ENCODE data around the gene FANCD2. TPM values are rescaled to one million over a fixed set of nuclear protein-coding genes. Genes with fewer than 3 reads are reported as not detected.
"Not testable (repeated sequence)": the region's sequence is repeated elsewhere in the genome, so short reads cannot be mapped to it uniquely, and the experiment has no call there.

Gene FANCD2
- total RNA-seq, 4 donors from 2014 or later = 4.6 to 38.0 (median 7.7) TPM

- TF ChIP-seq POLR2A (IDR thresholded peaks at IDR 0.05) = no peak
- TF ChIP-seq CTCF (IDR thresholded peaks at IDR 0.05) = no peak
- Histone ChIP-seq H3K27me3 (no peaks in the 10 kb centered on the region), H3K36me3 (no peaks in the 10 kb centered on the region), H3K4me1 (peaks cover 0 to 20% (median 3%) of the 10 kb centered on the region in 4 donors), H3K9me3 (no peaks in the 10 kb centered on the region), H3K4me3 (no peak overlapping the region), H3K27ac (no peak overlapping the region)
- DNase-seq = peak in 1 of 3 donors; percentile 25
Measured at GRCh38 chr3:10006048-10006761, 20.0 kb upstream of the FANCD2 start.

GRCh38 chr3:10006762-10007090 is 19.5 kb upstream of the FANCD2 start:
- H3K36me3 ChIP-seq = no peaks in the 10 kb centered on the region
- H3K27ac ChIP-seq = no peak overlapping the region
- no peaks in the 10 kb centered on the region for H3K9me3 ChIP-seq
- H3K4me3 ChIP-seq = no peak overlapping the region
- TF ChIP-seq CTCF (IDR thresholded peaks at IDR 0.05) = no peak
- no peak for TF ChIP-seq POLR2A (IDR thresholded peaks at IDR 0.05)
- no peaks in the 10 kb centered on the region for H3K27me3 ChIP-seq
- H3K4me1 ChIP-seq = peaks cover 0 to 25% (median 7%) of the 10 kb centered on the region in 4 donors
- DNase-seq = peak in 1 of 3 donors; percentile 13

- H3K36me3 ChIP-seq = no peaks in the 10 kb centered on the region
- no peaks in the 10 kb centered on the region for H3K9me3 ChIP-seq
- peaks cover 0 to 25% (median 7%) of the 10 kb centered on the region in 4 donors for H3K4me1 ChIP-seq
- no peak overlapping the region for H3K27ac ChIP-seq
- H3K27me3 ChIP-seq = no peaks in the 10 kb centered on the region
- H3K4me3 ChIP-seq = no peak overlapping the region
- peak in 1 of 3 donors; percentile 38 for DNase-seq
- TF ChIP-seq CTCF (IDR thresholded peaks at IDR 0.05) (no peak), POLR2A (IDR thresholded peaks at IDR 0.05) (no peak)
Measured at GRCh38 chr3:10007126-10007782, 19.0 kb upstream of the FANCD2 start.

GRCh38 chr3:10008216-10008587 is 18.0 kb upstream of the FANCD2 start:
- not testable (repeated sequence) for H3K9me3 ChIP-seq, H3K27ac ChIP-seq, H3K27me3 ChIP-seq, H3K36me3 ChIP-seq, DNase-seq
- peak overlapping the region in 2 of 4 donors; percentile 50 to 53 for H3K4me3 ChIP-seq
- H3K4me1 ChIP-seq = peaks cover 0 to 25% (median 7%) of the 10 kb centered on the region in 4 donors

GRCh38 chr3:10008588-10009344 is 17.5 kb upstream of the FANCD2 start:
- H3K36me3 ChIP-seq = no peaks in the 10 kb centered on the region
- H3K9me3 ChIP-seq = no peaks in the 10 kb centered on the region
- H3K27ac ChIP-seq = peak overlapping the region; percentile 32 to 61 (median 43)
- peaks cover 0 to 25% (median 7%) of the 10 kb centered on the region in 4 donors for H3K4me1 ChIP-seq
- DNase-seq = peak; percentile 91 to 96 (median 96)
- no peaks in the 10 kb centered on the region for H3K27me3 ChIP-seq
- TF ChIP-seq POLR2A (IDR thresholded peaks at IDR 0.05) = peak; percentile 34 to 74
- TF ChIP-seq CTCF (IDR thresholded peaks at IDR 0.05) = no peak
- peak overlapping the region; percentile 36 to 53 (median 48) for H3K4me3 ChIP-seq

All from Peyer's patch (tissue), 4 donors.